Measurements from ENCODE around the gene IGF2R.
A peak's percentile ranks its signal among the peaks of the same experiment; 100 is the strongest.
"Not testable (repeated sequence)": the region's sequence is repeated elsewhere in the genome, so short reads cannot be mapped to it uniquely, and the experiment has no call there.

Gene IGF2R

GRCh38 chr6:159968295-159969203 is at the start of gene IGF2R:
Gene IGF2R (plus strand): TSS chr6:159969082. CDS start chr6:159969247, 165 bp downstream.
- DNase-seq = peak; percentile 88

- no peak for DNase-seq
These were observed 49.1 kb upstream of the IGF2R start for GRCh38 chr6:159919800-159920199.

GRCh38 chr6:159924150-159924549 is 44.7 kb upstream of the IGF2R start:
- DNase-seq = not testable (repeated sequence)

DNA sequence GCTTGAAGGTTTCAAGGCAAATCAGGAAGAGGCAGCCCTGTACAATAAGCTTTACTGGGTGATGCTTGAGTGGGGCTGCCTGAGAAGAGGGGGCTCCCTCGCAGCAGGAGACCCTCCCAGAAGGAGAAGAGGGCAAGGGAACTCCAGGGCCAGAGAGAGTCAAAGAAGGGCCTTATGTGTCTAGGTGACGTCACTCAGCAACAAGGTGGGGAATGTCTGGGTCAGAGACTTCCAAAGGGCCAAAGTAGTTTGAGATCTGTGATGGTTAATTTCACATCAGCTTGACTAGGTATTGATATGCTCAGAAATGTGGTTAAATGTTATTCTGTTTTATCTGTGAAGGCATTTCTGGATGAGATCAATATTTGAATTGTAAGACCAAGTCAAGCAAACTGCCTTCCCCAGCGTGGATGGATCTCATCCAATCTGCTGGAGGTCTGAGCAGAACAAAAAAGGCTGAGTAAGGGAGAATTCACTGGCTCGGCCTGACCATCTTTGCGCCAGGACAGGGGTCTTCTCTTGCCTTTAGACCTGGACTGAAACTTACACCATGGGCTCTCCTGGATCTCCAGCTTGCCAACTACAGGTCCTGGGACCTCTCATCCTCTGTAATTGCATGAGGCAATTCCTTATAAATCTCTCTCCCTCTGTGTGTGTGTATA is 42.2 kb upstream of the IGF2R start:
- DNase-seq = no peak

GRCh38 chr6:159929819-159930218 is 39.1 kb upstream of the IGF2R start:
- peak; percentile 9 for DNase-seq

GRCh38 chr6:159931112-159931511 is 37.8 kb upstream of the IGF2R start:
- no peak for DNase-seq

- DNase-seq = no peak
These were observed 37.0 kb upstream of the IGF2R start for GRCh38 chr6:159931846-159932245.

GRCh38 chr6:159933077-159933476 is 35.8 kb upstream of the IGF2R start:
- no peak for DNase-seq

DNA sequence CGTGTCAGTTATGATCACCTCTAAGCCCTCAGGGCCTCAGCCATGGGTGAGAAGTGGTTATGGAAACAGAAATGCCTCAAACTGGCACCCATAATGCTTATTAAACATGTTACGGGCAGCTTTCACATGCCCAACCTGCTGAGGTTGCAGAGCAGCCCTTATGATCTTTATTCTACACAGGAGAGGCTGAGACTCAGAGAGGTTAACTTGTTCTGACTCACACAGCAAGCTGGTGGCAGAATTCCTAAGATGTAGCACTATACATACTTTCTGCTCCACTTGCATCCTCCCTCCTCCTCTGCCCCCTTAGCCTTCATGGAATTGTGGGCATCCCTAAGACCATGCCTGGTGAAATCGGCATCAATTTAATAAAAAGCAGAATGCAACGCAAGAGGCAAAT is 34.7 kb upstream of the IGF2R start:
- no peak for DNase-seq

DNA sequence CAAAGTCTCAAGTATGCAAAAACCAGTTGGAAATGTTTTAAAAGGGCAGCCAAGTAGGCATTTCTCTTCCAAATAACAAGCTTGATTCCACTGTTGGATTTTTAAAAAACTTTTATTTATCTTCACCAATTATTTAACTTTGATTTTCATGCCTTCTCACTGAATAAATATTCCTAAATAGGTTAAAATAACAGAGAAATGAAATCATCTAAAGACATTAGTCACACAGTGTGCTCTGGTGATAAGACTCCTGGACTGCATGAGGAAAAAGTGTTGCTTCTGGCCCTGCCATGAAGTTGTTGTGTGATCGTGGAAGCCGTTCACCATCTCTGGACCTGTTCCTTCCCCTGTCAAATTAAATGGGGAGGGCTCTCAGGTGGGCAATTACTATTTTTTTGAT is 33.8 kb upstream of the IGF2R start:
- DNase-seq = no peak

DNA sequence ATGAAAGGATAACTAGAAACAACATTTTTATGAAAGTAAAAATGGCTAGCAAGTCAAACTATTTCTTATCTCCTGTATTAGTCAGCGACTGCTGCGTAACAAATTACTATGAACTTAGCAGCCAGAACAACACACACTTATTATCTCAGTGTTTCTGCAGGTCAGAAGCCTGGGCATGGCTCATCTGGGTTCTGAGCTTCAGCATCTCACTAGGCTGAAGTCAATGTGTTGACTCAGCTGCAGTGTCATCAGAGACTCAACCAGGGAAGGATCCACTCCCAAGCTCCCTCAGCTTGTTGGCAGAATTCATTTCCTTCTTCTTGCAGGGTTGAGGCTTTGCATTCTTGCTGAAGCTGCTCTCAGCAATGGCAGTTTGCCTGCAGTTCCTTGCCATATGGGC is 33.2 kb upstream of the IGF2R start:
- DNase-seq = no peak

- no peak for DNase-seq
These were observed 29.3 kb upstream of the IGF2R start for GRCh38 chr6:159939591-159940016.

GRCh38 chr6:159941286-159942113 is 27.4 kb upstream of the IGF2R start:
- no peak for DNase-seq

GRCh38 chr6:159943101-159943632 is 25.7 kb upstream of the IGF2R start:
- DNase-seq = no peak

- no peak for DNase-seq
These were observed 24.8 kb upstream of the IGF2R start for GRCh38 chr6:159943968-159944598.

DNA sequence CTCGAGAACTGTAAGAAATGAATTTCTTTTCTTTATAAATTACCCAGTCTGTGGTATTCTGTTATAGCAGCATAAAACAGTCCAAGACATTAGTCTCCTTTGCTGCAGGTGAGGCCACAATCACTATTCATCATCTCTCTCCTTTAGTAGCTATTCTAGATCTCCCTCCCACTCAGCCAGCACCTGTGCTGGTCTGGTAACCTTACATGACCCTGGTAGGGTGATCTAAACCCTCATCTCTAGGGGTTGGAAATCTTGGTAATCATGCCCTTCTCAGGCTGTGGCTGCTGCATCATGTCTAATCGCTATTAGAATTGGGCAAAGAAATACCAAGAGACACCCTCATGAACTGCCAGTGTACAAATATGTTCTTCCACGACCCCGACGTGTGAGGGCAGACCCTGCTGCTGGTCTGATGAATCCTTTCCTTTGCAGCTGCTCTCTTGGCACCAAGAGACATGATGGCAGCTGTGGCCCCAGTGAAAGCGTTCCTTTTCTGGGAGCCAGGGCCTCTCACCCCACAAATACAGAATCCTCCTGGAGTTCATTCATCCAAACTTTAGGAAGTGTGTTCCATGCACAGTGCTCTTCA is 23.0 kb upstream of the IGF2R start:
- DNase-seq = no peak

DNA sequence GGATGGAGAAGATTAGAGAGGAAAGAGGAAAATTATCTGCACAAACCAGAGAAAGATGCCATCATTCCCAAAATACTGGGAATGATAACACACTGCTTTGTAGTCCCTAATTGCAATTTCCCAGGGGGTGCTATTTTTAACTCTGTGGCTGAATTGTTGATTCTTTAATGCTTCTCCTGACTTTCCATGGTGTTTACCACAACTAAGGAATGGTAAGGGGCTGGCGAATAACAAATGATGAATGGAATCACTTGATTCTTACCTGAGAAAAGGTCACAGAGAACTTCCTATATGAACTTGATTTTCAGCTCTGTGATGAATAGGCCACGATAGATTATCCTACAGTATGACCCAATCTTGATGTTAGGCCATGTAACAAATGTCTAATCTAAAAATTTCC is 22.0 kb upstream of the IGF2R start:
- no peak for DNase-seq

- DNase-seq = no peak
These were observed 20.7 kb upstream of the IGF2R start for GRCh38 chr6:159948199-159948598.

- no peak for DNase-seq
These were observed 17.1 kb upstream of the IGF2R start for GRCh38 chr6:159951772-159952171.

- DNase-seq = no peak
These were observed 16.4 kb upstream of the IGF2R start for GRCh38 chr6:159952289-159953005.

DNA sequence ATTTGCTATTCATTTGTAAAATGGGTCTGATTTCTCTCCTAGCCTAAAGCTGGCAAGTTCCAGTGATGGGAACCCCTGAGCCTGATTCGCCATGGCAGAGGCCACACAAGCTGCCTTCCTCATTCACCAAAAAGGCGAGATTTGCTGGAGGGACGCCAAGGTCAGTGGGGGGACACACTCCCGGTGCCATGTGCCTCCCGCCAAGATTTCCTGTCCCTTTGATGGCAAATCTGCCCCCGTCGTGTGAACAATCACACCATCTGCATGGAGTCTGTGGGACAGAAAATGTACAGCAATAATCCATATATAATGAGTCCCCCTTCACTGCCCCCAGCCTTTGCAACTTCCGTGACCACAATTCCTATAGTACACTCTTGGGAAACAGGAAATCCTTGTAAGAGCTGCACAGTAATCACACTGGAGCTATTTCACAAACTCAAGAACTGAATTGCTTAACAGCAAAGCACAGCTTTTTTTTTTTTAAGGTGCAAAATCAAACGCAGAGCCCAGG is 15.7 kb upstream of the IGF2R start:
- DNase-seq = no peak
